Thymus (tissue), 11 donors: ENCODE results near the gene HEPACAM2. TPM values are rescaled to one million over a fixed set of nuclear protein-coding genes. Genes with fewer than 3 reads are reported as not detected.

Source experiments
- DNase-seq, 9 donors: peaks; one replicate each; pipeline ENCODE4 v3.0.0-alpha.2; 2013; ENCODE audit warnings: low spot score in 9 of 9, low read depth in 6 of 9, missing footprints in 1 of 9
- H3K27ac ChIP-seq, 2 donors: one replicate each; pipeline ENCODE4 v1.5.1; 2013; ENCODE audit warnings: control low read depth in 1 of 2, low read depth in 1 of 2, low read length in 1 of 2, mild to moderate bottlenecking in 1 of 2, moderate library complexity in 1 of 2
- H3K27me3 ChIP-seq, 2 donors: one replicate each; pipeline ENCODE4 v1.5.1; 2013; ENCODE audit warnings: low read length in 1 of 2; ENCODE audit not compliant: control insufficient read depth in 2 of 2, insufficient read depth in 1 of 2
- H3K36me3 ChIP-seq, 2 donors: one replicate each; pipeline ENCODE4 v1.5.1; 2013; ENCODE audit warnings: low read length in 1 of 2, mild to moderate bottlenecking in 1 of 2, moderate library complexity in 1 of 2; ENCODE audit not compliant: control insufficient read depth in 2 of 2, insufficient read depth in 2 of 2
- H3K4me1 ChIP-seq, 2 donors: one replicate each; pipeline ENCODE4 v1.5.1; 2013; ENCODE audit warnings: low read length in 2 of 2; ENCODE audit not compliant: control insufficient read depth in 2 of 2, insufficient read depth in 2 of 2
- H3K4me3 ChIP-seq, 2 donors: one replicate each; pipeline ENCODE4 v1.5.1; 2013; ENCODE audit warnings: low read length in 2 of 2, control low read depth in 1 of 2, mild to moderate bottlenecking in 1 of 2
- H3K9me3 ChIP-seq, 2 donors: one replicate each; pipeline ENCODE4 v1.5.1; 2013; ENCODE audit warnings: low read length in 1 of 2, mild to moderate bottlenecking in 1 of 2; ENCODE audit not compliant: control insufficient read depth in 2 of 2, insufficient read depth in 1 of 2
- WGBS: extraction: QIAGEN DNeasy Blood & Tissue Kit; methylation state at CpG from one replicate; pipeline ENCODE4 v1.1.7; 2013; 5-methylcytosine and 5-hydroxymethylcytosine counted together
- polyA plus RNA-seq: library from polyadenylated mRNA; stranded (reverse); fragments of 200-250 nt; gene quantifications from one replicate; pipeline ENCODE4 v1.2.3, GENCODE V29; 2013
- total RNA-seq: library from RNA; stranded (reverse); fragments of 120-200 nt; gene quantifications from one replicate; pipeline ENCODE4 v1.2.4, GENCODE V29; 2013
- donor health status: healthy.

Gene HEPACAM2
- total and polyA plus RNA-seq, 2 donors: 0.24 to 0.66 TPM

DNA sequence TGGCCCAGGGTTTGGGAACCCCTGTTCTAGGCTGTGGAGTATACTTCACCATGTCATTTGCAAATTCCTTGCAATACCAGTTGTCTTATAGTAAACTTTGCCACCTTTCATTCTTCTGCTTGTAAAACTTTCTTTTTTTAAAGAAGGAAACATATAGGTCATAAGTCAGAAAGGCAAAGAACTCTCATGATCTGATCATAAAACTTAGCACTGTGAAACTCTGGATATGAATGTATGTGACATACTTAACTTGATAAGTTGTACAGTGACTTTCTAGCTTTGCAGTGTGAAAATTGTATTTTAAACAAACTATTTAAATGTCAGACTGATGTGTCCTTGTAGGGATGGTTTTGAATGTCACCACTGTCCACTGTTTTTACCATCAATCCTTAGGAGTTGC, 47.1 kb downstream of the HEPACAM2 start:
- no peak for DNase-seq
- Histone ChIP-seq H3K9me3 (no peaks in the 10 kb centered on the region), H3K27ac (no peak overlapping the region), H3K4me1 (no peaks in the 10 kb centered on the region), H3K27me3 (peaks cover 0 to 2% of the 10 kb centered on the region in 2 donors), H3K36me3 (no peaks in the 10 kb centered on the region), H3K4me3 (no peak overlapping the region)

DNA sequence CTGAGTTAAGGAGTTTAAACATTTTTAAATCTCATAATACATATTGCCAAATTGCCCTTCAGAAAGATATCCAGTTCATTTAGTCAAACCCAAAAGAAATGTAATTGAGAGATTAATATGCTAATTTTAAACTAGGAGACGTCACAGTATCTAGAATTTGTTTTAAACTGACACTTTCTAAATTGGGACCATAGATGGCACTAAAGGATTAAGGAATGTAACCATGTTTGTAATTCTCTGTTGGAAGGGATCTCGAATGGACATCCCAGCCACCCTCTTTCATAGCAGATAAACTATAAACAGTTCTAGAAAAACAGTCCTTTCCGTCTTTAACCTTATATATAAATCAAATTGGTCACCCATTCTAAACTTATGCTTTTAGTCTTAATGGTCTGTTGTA, 48.1 kb downstream of the HEPACAM2 start:
- Histone ChIP-seq H3K4me3 (no peak overlapping the region), H3K27me3 (peaks cover 0 to 2% of the 10 kb centered on the region in 2 donors), H3K4me1 (no peaks in the 10 kb centered on the region), H3K9me3 (no peaks in the 10 kb centered on the region), H3K27ac (no peak overlapping the region), H3K36me3 (no peaks in the 10 kb centered on the region)
- WGBS: 23% methylated on average over 3 of the region's 3 CpGs
- DNase-seq: no peak

DNA sequence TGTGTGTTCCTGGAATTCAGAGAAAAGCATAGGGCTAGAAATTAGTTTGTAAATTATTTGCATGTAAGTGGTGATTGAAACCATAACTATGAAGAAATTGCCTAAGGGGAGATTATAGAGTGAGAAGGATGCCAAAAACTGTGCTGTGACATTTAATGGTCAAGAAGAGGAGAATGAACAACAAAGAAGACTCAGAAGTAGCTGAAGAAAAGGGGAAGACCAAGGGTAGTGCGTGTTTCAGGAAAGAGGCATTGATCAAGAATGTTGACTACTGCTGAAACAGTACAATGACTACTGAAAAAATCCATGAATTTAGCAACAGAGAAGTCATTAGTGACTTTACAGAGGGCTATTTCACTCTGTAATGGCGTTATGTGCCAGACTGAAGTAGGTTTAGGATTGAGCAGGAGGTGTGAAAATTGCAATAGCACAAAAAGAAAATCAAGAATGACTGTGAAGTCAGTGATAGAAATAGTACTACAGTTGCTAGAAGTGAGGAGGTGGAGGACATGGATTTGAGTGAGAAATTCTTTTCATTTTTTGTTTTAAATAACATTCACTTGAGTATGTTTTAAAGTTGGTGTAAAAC, 49.2 kb downstream of the HEPACAM2 start:
- Histone ChIP-seq H3K9me3 (no peaks in the 10 kb centered on the region), H3K27ac (no peak overlapping the region)
- WGBS: 79% methylated on average over 2 of the region's 2 CpGs

DNA sequence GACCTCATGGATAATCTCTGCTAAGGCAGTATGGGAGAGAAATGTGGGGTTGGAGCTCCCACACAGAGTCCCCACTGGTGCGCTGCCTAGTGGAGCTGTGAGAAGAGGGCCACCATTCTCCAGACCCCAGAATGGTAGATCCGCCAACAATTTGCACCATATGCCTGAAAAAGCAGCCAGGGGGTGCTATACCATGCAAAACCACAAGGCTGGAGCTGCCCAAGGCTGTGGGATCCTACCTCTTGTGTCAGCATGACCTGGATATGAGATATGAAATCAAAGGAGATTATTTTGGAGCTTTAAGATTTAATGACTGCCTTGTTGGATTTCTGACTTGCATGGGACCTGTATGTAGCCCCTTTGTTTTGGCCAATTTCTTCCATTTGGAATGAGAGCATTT, 51.0 kb downstream of the HEPACAM2 start:
- Histone ChIP-seq H3K36me3 (no peaks in the 10 kb centered on the region), H3K27ac (no peak overlapping the region), H3K27me3 (no peaks in the 10 kb centered on the region), H3K9me3 (peaks cover 0 to 5% of the 10 kb centered on the region in 2 donors), H3K4me1 (no peaks in the 10 kb centered on the region), H3K4me3 (no peak overlapping the region)
- DNase-seq: no peak
- WGBS: 96% methylated on average over 2 of the region's 2 CpGs

More for the DNA sequence above, 49.2 kb downstream of the HEPACAM2 start:
- H3K4me1 ChIP-seq: no peaks in the 10 kb centered on the region
- no peak overlapping the region for H3K4me3 ChIP-seq
- H3K36me3 ChIP-seq: no peaks in the 10 kb centered on the region
- DNase-seq: no peak
- peaks cover 0 to 2% of the 10 kb centered on the region in 2 donors for H3K27me3 ChIP-seq

GRCh38 chr7:93172683-93173082, 53.6 kb downstream of the HEPACAM2 start:
- Histone ChIP-seq H3K4me1 (no peaks in the 10 kb centered on the region), H3K36me3 (no peaks in the 10 kb centered on the region), H3K9me3 (peaks cover 0 to 13% of the 10 kb centered on the region in 2 donors), H3K27me3 (no peaks in the 10 kb centered on the region), H3K27ac (no peak overlapping the region), H3K4me3 (no peak overlapping the region)
- WGBS: 92% methylated on average over 2 of the region's 2 CpGs
- no peak for DNase-seq

- DNase-seq: no peak
- Histone ChIP-seq H3K4me1 (no peaks in the 10 kb centered on the region), H3K9me3 (peaks cover 0 to 13% of the 10 kb centered on the region in 2 donors), H3K4me3 (no peak overlapping the region), H3K27ac (no peak overlapping the region), H3K27me3 (no peaks in the 10 kb centered on the region), H3K36me3 (no peaks in the 10 kb centered on the region)
- WGBS: 79% methylated on average over 2 of the region's 2 CpGs
Measured at GRCh38 chr7:93171606-93172226, 54.6 kb downstream of the HEPACAM2 start.

DNA sequence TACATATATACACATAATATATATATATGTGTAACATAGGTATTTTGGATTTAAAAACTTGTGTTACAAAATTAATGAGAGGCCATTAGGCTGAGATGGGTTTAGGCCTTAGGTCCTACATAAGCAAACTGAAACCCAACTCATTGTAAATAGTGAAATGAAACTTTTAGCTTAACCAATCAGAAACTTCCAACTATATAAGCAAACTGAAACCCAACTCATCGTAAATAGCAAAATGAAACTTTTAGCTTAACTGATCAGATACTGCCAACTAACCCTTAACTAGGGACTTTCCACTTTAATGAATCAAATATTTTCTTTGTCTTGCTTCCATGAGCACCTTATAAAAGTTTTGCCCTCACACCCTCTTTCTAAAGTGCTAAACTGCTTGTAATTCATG, 60.8 kb downstream of the HEPACAM2 start:
- Histone ChIP-seq H3K36me3 (no peaks in the 10 kb centered on the region), H3K4me3 (no peak overlapping the region), H3K9me3 (peaks cover 3 to 20% of the 10 kb centered on the region in 2 donors), H3K4me1 (no peaks in the 10 kb centered on the region), H3K27ac (no peak overlapping the region), H3K27me3 (no peaks in the 10 kb centered on the region)
- WGBS: 91% methylated on average over 1 of the region's 1 CpG
- peak in 1 of 9 donors; percentile 13 for DNase-seq

- H3K4me3 ChIP-seq: no peak overlapping the region
Measured at GRCh38 chr7:93164766-93165165, 61.5 kb downstream of the HEPACAM2 start.

DNA sequence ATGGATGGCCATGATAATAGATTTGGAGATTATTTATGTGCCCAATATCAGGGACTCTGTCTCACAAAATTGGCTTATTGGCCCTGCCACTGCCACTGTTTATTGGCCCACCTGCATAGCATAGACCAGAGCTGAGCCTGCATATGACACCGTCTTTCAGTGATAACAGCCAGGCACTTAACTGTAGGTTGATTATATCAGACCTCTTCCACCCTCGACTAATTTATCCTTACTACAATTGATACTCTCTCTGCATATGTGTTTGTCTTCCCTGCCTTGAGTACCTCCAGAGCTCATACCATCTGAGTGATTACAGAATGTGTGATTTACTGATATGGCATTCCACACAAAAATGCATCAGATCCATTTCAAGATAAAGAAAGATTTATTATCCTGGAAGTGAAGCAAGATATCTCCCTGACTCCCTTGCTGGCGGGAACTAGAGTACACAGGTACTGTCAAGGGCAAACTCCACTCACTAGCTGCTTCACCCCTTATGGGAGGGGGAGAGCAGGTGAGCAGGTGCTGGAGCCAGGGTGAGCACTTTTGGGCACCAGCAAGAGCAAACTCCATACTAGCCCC, 65.0 kb downstream of the HEPACAM2 start:
- Histone ChIP-seq H3K9me3 (peaks cover 3 to 9% of the 10 kb centered on the region in 2 donors), H3K27me3 (no peaks in the 10 kb centered on the region), H3K27ac (no peak overlapping the region), H3K4me3 (no peak overlapping the region), H3K4me1 (no peaks in the 10 kb centered on the region), H3K36me3 (no peaks in the 10 kb centered on the region)
- DNase-seq: no peak
- WGBS: 76% methylated on average over 3 of the region's 3 CpGs

More at GRCh38 chr7:93164766-93165165, 61.5 kb downstream of the HEPACAM2 start:
- no peak for DNase-seq
- Histone ChIP-seq H3K27me3 (no peaks in the 10 kb centered on the region), H3K27ac (no peak overlapping the region), H3K9me3 (peaks cover 3 to 13% of the 10 kb centered on the region in 2 donors), H3K36me3 (no peaks in the 10 kb centered on the region), H3K4me1 (no peaks in the 10 kb centered on the region)
- 77% methylated on average over 2 of the region's 2 CpGs for WGBS
